ENCODE data around the gene RPS14.

DNA sequence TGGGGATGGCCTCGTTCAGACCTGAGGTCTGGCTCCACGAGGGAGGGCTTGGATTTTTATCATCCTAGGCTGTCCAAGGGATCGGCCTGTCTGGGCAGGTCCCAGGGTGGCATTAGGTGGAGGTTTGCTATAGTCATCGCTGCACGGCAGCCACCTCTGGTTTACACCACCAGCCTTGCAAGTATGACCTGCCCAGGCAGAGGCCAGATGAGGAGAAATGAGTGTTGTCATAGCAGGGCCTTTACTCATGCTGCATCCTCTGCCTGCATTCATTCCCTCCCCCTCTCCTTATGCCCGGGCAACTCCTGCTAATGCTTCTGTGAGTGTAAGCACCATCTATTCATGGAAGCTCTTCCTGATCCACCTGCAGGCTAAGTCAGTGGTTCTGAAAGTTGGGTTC is 43.1 kb upstream of the RPS14 start:
- TF ChIP-seq, protein P1, sequence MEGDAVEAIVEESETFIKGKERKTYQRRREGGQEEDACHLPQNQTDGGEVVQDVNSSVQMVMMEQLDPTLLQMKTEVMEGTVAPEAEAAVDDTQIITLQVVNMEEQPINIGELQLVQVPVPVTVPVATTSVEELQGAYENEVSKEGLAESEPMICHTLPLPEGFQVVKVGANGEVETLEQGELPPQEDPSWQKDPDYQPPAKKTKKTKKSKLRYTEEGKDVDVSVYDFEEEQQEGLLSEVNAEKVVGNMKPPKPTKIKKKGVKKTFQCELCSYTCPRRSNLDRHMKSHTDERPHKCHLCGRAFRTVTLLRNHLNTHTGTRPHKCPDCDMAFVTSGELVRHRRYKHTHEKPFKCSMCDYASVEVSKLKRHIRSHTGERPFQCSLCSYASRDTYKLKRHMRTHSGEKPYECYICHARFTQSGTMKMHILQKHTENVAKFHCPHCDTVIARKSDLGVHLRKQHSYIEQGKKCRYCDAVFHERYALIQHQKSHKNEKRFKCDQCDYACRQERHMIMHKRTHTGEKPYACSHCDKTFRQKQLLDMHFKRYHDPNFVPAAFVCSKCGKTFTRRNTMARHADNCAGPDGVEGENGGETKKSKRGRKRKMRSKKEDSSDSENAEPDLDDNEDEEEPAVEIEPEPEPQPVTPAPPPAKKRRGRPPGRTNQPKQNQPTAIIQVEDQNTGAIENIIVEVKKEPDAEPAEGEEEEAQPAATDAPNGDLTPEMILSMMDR (conservative IDR thresholded peaks at IDR 0.05; ENCODE audit: low read depth, low read length): no peak
- no peak for TF ChIP-seq EZH2 (IDR thresholded peaks at IDR 0.05; ENCODE audit: borderline replicate concordance, low read depth, low read length, poor library complexity, severe bottlenecking)
